ENCODE data around the gene APLN.

Gene APLN

DNA sequence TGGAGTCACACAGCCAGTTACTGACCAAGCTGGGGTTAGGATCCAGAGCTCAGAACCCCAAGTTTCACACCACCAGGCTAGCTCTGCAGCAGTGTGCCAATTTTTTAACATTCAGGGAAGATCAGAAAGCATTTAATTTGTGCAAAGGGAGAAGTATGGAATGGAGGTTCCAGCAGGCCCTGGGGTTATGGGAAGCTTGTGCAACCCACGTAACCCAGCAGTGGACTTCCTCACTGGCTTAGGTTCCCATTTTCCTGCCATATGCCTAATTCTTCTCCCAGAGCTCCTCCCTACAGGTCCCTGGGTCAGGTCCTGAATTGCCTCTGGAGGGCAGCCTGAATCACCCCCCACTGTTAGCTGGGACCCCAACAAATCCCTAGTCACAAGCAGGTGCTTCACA, 14.0 kb downstream of the APLN start:
- DNase-seq = no peak

DNA sequence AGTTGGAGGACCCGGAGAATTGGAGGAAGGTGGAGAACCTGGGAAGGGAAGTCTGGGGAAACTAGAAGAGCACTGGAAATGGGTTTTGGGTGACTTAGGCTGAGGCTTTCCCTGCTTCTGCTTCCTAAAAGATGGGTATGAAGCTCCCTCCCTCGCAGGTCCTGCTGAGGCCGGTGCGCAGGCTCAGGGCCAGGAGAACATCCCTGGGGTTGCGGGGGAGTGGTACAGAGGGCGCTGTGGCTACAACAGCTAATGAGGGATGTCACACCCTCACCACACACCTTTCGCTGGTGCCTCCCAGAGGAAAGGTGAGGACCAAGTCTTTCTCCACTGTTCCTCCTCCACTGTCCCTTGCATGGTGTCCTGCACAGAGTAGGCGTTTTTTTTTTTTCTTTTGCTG, 15.8 kb downstream of the APLN start:
- no peak for DNase-seq

DNA sequence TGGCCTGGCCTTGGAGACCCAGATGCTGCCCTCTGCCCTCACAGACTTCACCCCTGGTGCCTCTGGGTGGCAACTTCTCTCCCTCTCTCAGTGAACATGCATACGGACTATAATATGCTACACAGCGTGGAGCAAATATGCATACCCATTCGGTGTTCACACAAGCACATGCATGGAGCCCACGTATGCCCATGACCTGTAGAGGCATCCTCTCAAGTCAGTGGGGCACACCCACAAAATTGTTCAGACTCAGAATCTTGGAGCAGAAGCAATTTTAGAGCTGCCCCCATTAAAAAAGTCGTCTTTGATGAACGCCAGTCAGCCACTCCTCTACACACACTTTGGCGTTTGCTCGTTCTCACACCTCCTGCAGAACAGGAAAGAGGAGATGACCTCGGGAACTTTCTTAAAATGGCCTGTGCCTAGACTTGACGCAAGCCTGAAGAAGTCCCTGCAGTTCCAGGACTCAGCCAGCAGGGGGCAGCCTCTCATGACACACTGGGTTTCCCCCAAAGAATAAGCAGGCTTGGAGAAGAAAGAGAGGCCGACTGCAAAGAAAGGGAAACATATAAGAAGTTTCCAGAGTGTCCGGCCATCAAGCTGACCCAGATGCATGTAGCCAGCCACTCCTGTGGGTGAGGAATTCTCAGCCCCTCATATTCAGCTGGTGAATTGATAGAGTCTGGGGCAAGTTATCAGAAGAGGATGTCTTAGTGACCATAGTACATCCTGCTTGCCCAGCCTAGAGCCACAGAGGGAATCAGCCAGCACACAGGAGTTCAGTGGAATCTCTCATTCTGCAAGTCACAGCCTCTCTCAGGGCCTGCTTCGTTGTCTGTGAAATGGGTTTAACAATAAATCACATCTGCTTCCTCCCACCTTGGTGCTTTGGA, 17.3 kb downstream of the APLN start:
- peak; percentile 22 to 67 for DNase-seq

DNA sequence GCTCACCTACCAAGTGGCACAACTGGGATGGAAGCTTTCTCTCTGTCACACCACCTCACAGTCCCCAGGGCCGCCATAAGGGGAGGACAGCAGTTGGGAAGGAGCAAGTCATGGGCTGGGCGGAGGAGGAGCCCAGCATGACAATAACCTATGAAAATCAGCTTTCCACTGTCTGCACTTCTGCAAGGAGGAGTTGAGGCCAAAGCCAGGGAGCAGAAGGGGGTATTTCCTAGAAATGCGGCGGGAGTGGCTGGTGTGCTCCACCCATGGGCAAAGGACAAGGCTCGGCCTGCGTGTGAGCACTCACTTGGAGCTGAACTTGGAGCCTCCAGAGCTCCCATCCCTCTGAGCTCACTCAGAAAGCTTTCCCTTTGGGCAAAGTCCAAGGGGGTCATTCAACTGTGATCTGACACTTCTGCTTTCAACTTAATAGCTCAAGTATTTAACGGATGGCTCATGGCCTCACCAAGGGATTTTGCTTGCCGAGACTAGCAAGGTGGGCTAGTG, 18.5 kb downstream of the APLN start:
- DNase-seq = no peak

DNA sequence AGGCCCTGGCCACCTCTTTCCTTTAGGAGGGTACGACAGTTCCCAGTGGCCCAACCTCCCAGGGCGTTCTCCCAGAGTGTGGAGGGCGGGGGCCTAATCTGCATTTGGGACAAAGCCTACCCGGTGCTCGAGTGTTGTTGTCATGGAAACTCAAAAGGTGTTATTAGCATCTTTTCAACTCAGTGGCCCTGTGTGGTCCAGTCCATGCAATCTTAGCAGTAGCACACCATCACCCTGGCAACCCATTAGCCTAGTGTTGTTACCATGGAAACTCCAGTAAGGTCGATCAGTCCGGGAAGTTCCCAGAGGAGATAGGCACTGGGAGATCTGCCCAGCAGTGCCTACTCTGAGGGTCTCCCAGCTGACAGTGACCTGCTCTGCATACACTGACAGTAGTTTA, 20.2 kb downstream of the APLN start:
- DNase-seq = peak in 1 of 2 experiments; percentile 22

DNA sequence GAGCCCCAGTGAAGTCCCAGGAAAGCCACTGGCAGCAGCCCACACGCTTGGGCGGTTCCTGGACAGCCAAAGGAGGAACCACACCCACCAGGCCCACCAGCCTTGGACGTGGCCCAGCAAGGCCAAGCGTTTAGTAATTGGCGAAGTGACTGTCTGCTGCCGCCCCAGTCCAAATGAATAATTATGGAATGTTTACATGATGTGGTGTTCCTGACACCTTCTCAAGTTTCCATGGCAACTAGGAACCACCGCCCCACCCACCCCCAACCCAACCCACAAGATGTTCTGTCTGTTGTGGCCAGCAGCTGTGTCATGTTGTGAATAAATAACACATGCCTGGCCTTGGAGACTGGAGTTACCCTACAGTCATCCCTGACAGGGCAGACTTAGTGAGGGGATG, 22.3 kb downstream of the APLN start:
- peak in 1 of 2 experiments; percentile 33 for DNase-seq

DNA sequence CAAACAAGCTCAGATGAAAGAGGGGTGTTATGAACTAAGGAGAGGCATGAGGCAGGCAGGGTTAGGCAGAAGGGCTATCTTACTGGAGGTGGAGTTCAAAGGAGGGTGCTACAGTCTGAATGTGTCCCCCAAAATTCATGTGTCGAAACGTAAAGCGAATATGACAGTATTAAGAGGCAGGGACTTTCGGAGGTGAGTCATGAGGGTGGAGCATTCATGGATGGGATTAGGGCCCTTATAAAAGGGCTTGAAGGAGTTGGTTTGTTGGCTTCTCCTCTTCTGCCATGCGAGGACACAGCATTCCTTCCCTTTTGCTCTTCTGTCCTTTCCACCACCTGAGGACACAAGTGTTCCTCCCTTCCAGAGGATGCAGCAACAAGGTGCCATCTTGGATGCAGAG, 22.9 kb downstream of the APLN start:
- DNase-seq = no peak

DNA sequence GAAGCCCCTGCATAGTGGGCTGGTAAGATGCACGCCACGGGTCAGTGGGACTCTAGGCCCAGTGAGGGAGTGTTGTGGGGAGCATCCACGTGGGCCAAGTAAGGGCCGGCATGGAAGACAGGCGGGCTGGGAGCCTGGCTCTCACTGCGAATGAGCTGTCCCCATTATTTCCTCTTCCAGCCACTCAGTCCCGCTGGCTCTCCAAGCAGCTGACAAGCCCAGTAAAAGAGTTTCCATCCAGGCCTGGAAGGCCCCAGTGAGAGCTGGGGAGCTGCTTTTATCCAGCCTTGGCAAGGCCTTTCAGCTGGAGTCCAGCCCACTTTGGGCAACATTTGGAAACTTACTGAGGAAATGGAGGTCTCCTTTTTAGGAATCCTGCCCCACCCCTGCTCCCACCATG, 24.9 kb downstream of the APLN start:
- no peak for DNase-seq

DNA sequence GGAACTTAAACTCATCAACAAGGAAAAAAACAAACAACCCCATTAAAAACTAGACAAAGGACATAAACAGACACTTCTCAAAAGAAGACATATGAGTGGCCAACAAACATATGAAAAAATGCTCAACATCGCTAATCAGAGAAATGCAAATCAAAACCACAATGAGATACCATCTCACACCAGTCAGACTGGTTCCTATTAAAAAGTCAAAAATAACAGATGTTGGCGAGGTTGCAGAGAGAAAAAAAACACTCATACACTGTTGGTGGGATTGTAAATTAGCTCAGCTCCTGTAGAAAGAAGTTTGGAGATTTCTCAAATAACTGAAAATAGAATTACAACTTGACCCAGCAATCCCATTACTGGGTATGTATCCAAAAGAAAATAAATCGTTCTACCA, 28.7 kb downstream of the APLN start:
- DNase-seq = no peak

DNA sequence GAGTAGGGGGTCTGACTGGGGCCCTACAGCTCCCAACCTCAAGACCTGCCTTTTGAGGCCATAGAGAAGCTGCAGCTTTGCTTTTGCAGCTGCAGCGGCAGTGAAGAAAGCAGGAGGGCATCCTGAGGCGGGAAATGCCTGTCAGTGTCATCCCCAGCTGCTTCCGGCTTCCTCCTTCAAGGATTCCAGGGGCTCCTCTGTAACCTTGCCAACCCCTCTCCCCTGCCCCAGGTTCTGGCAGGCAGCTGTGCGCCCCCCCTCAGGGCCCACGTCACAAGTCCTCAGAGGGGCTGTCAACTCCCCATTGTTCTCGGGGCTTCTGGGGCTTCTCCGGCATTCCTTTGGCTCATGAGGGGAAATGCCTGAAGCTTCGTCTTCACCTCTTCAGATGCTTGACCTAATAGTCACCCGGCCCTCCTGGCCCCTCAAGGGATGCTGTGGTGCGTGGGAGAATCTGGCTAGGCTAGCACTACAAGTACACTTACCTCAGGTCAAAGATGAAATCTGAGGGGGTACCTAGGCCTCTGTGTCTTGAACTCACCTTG, 31.9 kb downstream of the APLN start:
- no peak for DNase-seq

DNA sequence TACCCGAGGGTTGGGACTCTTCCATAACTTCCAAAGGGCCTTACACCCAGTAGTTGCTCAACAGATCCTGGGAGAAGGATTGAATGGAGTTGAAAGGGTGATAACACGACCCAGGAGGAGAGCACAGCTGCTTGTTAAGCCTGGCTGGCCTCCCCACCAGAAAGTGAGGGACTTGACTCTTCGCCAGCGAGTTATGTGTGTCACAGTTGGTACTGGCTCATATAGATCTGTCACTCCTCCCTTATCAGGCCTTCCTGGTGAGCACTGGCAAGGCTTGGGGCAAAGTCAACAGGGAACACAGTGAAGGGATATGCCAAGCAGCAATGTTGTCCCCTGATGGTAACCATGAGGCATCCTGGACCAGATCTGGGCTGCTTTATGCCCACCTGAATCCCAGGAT, 35.8 kb downstream of the APLN start:
- no peak for DNase-seq

DNA sequence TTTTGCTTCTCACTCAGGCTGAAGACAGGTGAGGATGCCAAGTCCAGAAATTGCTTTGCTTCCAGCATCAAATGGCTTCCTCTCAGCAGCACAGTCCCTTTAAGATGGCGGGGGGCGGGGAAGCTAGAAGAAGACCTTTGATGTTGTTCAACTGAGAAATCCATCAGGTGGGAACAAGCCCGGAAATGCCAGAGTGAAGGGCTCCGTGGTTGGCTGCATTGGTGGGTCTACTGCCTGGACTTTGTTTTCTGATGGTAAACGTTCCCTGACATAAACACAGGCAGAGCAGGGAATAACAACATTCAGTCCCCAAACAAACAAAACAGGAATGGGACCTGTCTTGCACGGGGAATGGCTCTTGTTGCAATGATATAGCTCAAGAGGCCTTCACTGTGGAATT, 37.3 kb downstream of the APLN start:
- DNase-seq = no peak

DNA sequence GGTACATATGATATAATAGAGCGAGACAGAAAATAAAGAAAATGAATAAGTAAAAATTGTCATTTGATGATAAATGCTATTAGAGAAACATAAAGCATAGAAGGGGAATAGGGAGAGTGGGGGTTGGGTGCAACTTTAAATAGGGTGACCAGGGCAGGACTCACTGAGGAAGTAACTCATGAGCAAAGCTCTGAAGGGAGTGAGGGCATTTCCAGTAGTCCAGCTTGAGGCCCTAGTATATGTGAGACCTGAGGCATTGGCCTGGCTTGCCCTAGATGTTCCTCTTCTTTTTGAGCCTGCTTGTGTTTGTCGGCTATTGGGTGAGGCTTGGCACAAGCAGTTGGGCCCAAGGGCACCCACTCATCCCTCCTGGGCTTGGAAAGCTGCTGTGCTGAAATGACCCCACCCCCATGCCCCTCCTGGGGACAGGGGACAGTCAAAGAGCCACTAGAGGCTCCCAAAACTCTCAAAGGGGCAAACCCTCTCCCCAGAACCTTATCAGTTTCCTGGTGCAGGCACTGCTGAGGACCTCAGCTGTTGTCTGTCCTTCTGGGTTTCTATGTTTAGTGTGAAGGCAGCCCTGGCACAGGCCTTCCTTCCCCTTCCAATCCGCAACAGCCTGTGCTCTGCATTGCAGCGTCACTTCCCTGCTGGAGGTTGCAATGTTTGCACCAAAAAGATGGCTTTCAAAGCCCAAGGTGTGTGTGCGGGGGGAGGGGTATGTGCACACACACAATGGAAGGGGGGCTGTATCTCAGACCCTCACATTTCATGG, 40.1 kb downstream of the APLN start:
- DNase-seq = no peak

DNA sequence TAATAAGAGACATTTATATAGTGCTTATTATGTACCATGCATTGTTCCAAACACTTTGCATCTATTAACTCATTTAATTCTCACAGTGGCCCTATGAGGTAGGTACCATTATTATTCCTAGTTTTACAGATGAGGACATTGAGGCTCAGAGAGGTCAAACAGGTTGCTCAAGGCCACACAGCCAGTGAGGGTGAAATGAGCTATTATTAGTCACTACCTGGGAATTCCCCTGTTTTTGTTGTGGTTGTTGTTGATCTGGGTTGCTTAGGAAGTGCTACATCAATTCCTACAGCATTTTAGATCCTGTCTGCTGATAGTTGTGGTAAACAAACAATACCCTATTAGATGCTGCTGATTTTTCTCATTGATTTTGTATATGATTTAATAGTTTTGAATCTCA, 41.2 kb downstream of the APLN start:
- no peak for DNase-seq

DNA sequence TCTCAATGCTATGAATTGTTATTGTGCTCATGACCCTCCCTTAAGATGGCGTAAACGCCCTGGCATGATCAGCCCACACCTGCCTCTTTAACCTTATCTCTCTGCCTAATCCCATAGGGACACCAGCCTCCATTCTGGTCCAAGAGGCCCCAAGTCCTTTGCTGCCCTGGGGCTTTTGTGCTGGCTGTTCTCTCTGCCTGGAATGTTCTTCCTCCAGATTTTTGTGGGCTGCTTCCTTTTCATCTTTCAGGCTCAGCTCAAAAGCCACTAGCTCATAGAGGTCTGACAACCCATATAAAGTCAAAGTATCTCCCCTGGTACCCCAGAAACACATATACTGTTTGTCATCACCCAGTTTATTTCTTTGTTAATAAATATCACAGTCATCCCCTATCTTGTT, 42.4 kb downstream of the APLN start:
- no peak for DNase-seq

DNA sequence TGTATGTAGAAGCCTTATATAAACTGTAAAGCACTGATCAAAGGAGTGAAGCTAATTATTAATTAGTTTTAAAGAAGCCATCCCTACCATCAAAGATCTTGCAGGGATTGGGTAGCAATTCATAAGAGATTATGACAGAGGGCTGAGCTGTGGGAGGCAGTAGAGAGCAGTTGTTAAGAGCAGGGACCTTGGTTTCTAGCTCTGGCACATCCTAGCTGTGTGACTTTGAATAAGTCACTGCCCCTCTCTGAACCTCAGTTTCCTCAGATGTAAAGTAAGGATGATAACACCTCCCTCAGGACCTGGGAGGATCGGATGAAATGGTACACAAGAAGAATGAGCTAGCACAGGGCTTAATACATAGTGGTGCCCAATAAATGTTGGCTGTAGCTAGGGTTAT, 45.4 kb downstream of the APLN start:
- no peak for DNase-seq

DNA sequence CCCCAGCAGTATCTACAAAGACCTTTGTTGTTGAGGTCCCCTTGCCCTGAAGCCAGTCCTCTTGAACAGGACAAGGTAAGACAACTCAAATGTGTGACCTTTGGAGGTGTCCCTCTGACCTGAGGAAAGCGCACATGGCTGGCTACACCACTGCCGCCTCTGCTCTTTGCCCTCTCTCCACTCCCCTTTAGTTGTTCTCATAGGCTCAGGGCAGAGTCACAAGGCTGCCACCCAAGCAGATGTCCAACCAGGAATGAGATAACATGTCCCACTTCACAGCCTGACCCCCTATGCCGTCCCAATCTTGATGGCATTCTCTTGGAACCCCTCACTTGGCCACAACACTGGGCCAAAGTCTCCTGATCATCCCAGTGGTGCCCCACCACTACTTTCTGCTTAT, 46.3 kb downstream of the APLN start:
- DNase-seq = no peak

DNA sequence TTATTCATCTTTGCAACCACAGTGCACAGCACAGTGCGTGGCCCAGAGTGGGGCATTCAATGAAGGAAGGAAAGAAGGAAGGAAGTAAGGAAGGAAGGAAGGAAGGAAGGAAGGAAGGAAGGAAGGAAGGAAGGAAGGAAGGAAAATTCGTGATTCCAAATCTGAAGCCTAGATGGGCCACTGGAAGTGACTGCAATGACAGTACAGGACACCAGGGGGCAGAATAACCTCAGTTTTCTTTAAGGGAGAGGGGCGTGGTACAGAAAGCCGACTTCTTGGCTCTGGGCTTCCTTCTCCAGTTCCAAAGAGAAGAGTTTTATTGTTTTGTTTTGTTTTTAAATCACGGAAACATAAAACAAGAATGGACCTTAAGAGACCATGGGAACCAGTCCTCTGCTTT, 47.8 kb downstream of the APLN start:
- DNase-seq = peak in 1 of 2 experiments; percentile 63

DNA sequence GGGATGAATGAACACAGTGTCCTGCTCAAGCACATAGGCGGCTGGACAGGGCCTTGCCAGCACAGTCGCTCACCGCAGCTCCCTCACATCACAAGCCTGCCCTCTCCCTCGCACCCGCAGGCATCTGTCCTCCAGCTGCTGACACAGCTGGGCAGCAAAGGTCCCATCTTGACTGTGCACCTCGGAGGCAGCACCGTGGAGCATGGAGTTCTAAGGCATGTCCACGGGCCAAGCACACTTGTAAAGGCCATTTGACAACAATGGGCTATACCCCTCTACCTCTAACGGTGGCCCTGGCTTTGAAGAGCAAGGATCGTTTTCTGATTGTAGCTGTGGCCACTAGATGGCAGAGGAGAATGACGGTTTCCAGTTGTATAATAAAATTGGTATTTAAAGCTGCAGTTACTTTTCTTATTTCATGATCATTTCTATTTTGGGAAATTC, 53.8 kb downstream of the APLN start:
- peak in 1 of 2 experiments; percentile 6 for DNase-seq

DNA sequence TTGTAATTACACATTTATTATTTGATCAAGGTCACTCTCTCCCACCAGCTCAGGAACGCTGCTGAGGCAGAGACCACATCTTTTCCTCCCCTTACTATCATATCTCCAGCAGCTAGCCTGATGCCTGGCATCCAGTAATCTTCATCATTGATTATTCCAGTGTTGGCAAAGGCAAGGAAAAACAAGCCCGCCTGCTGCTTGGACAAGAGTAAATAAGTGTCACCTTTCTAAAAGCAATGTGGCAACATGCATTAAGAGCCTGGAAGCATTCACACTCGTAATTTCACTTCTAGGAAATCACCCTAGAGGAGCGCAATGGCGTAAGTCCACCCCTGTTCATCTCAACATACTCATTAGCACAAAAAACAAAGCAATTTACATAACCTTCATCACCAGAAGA, 54.8 kb downstream of the APLN start:
- DNase-seq = no peak

DNA sequence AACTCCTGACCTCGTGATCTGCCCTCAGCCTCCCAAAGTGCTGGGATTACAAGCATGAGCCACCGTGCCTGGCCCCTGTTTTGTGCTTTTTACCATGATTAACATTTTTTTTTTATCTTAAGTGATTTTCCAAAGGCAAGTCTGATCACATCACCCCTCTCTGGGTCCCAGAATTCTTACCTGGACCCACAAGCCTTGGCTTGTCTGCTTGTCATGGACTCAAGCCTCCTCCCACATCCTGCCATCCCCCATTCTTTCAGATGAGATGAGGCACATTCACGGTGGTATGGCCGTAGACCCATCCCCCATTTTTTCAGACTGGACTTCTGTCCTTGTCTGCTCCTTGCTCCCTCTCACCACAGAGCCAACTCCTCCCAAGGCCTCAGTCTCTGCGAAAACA, 55.3 kb downstream of the APLN start:
- DNase-seq = no peak

DNA sequence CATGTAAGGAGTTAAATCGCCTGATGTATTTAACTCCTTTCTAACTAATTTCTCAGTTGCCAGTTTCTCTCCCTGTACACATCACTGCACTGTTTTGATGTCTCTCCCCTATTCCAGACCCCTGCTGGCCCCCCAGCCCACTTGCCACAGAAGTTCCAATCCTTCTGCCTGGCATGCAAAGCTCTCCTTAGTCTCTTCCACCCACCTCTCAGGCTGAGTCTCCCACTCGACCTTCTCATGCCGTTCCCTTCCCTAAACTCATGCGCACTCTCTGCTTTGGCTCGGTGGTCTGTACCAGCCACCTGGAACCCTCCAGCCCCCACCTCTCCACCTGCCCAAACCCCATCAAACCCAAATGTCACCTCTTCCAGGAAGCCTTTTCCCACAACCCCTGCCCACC, 56.9 kb downstream of the APLN start:
- no peak for DNase-seq

DNA sequence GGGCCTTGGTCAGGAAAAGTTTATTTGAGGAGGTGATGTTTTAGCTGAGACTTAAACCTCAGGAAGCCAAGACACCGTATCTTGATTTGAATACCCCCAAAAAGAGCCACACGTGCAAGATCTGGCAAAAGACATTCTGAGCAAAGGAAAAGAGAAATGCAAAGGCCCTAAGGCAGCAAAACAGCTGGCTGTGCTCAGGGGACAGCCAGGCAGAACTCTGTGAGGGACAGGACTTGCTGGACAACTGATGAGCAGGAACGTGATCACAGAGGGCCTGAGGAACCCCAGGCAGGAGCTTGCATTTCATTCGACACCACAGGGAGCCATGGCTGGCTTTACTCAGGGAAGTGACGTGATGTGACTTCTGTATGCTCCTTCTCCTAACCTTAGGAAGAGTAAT, 58.7 kb downstream of the APLN start:
- no peak for DNase-seq

All from NCI-H446 (cell line).